ENCODE data around the gene ABCA5. TPM values are rescaled to one million over a fixed set of nuclear protein-coding genes. Genes with fewer than 3 reads are reported as not detected.
"Not testable (repeated sequence)": the region's sequence is repeated elsewhere in the genome, so short reads cannot be mapped to it uniquely, and the experiment has no call there.

ABCA5 gene
- total RNA-seq, 6 experiments from 2014 or later = 34.5 to 58.2 (median 46.7) TPM

GRCh38 chr17:69300222-69300621 is 26.7 kb downstream of the ABCA5 start:
- ATAC-seq = peak; percentile 45 to 88 (median 87)

DNA sequence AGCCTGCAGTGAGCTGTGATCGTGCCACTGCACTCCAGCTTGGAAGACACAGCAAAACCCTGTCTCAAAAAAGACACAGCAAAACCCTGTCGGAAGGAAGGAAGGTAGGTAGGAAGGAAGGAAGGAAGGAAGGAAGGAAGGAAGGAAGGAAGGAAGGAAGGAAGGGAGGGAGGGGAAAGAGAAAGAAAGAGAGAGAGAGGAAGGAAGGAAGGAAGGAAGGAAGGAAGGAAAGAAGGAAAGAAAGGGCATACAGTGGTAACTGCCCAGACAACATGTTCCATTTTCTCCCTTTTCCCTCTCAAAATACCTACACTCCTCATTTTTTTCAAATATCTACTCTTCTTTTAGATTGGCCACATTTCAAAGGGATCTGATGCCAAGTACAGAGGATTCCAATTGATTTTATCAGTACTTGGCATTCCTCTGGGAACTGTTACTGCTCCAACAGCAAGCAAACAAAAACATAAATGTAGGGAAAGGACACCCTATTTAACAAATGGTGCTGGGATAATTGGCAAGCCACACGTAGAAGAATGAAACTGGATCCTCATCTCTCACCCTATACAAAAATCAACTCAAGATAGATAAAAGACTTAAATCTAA is 28.7 kb downstream of the ABCA5 start:
- H3K9me3 ChIP-seq; H3K4me3 ChIP-seq; H3K27me3 ChIP-seq; intact Hi-C loops (cut with DNase I); DNase-seq: not testable (repeated sequence)
- peaks cover 0 to 17% (median 4%) of the 10 kb centered on the region in 4 donors for H3K36me3 ChIP-seq
- peak; percentile 49 to 80 (median 69) for ATAC-seq
- H3K27ac ChIP-seq = peak overlapping the region in 1 of 3 donors; percentile 50
- WGBS (ENCODE audit: insufficient coverage, low coverage, low lambda C conversion rate, missing lambda C conversion rate) = 76% methylated on average over 3 of the region's 3 CpGs
- peaks cover 0 to 12% (median 0%) of the 10 kb centered on the region in 4 donors for H3K4me1 ChIP-seq

More at GRCh38 chr17:69300222-69300621, 26.7 kb downstream of the ABCA5 start:
- H3K4me1 ChIP-seq = peaks cover 0 to 12% (median 0%) of the 10 kb centered on the region in 4 donors
- TF ChIP-seq POLR2A (IDR thresholded peaks at IDR 0.05) = no peak
- no peak for TF ChIP-seq CTCF (IDR thresholded peaks at IDR 0.05)
- WGBS (ENCODE audit: insufficient coverage, low coverage, low lambda C conversion rate, missing lambda C conversion rate) = 100% methylated on average over 1 of the region's 3 CpGs
- H3K4me3 ChIP-seq = no peak overlapping the region
- peak overlapping the region in 1 of 3 donors; percentile 25 for H3K27ac ChIP-seq
- H3K9me3 ChIP-seq = no peaks in the 10 kb centered on the region
- H3K36me3 ChIP-seq = peaks cover 0 to 12% (median 3%) of the 10 kb centered on the region in 4 donors
- intact Hi-C loops (cut with DNase I) = no loop called here
- DNase-seq = no peak
- no peaks in the 10 kb centered on the region for H3K27me3 ChIP-seq

GRCh38 chr17:69287168-69287567 is 39.8 kb downstream of the ABCA5 start:
- TF ChIP-seq CTCF (IDR thresholded peaks at IDR 0.05) (no peak), POLR2A (IDR thresholded peaks at IDR 0.05) (no peak)
- H3K4me3 ChIP-seq = no peak overlapping the region
- intact Hi-C loops (cut with DNase I) = no loop called here
- no peak for ATAC-seq
- peaks cover 0 to 60% (median 11%) of the 10 kb centered on the region in 4 donors for H3K36me3 ChIP-seq
- no peaks in the 10 kb centered on the region for H3K27me3 ChIP-seq
- WGBS (ENCODE audit: insufficient coverage, low coverage, low lambda C conversion rate, missing lambda C conversion rate) = 100% methylated on average over 1 of the region's 1 CpG
- no peaks in the 10 kb centered on the region for H3K4me1 ChIP-seq
- no peaks in the 10 kb centered on the region for H3K9me3 ChIP-seq
- H3K27ac ChIP-seq = no peak overlapping the region
- no peak for DNase-seq

DNA sequence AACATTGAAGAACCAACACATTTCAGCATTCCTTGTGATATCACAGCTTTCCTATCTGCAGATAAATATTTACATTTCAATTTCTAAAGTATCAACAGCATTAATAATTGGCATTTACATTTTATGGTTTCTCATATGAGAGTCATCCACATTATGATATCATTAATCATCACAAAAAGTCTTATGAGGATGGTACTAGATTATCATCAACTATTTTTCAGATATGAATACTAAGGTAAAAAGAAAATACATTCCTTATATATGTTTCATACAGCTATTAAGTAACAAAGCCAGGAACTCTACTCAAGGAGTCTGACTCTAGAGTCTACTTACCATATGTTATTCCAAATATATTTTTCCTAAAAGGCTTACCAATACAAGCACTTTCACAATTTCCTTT is 40.7 kb downstream of the ABCA5 start:
- TF ChIP-seq CTCF (IDR thresholded peaks at IDR 0.05) (no peak), POLR2A (IDR thresholded peaks at IDR 0.05) (no peak)

GRCh38 chr17:69284646-69285045 is 42.3 kb downstream of the ABCA5 start:
- Histone ChIP-seq H3K27ac (no peak overlapping the region), H3K27me3 (no peaks in the 10 kb centered on the region), H3K9me3 (no peaks in the 10 kb centered on the region), H3K36me3 (peaks cover 0 to 53% (median 11%) of the 10 kb centered on the region in 4 donors), H3K4me1 (no peaks in the 10 kb centered on the region), H3K4me3 (no peak overlapping the region)
- ATAC-seq (no peak), DNase-seq (no peak)
- 100% methylated on average over 2 of the region's 2 CpGs for WGBS (ENCODE audit: insufficient coverage, low coverage, low lambda C conversion rate, missing lambda C conversion rate)
- TF ChIP-seq POLR2A (IDR thresholded peaks at IDR 0.05) (no peak), CTCF (IDR thresholded peaks at IDR 0.05) (no peak)
- intact Hi-C loops (cut with DNase I) = no loop called here

More for the DNA sequence above, 40.7 kb downstream of the ABCA5 start:
- Histone ChIP-seq H3K36me3 (peaks cover 0 to 60% (median 11%) of the 10 kb centered on the region in 4 donors), H3K4me1 (no peaks in the 10 kb centered on the region), H3K27me3 (no peaks in the 10 kb centered on the region), H3K27ac (no peak overlapping the region), H3K4me3 (no peak overlapping the region), H3K9me3 (no peaks in the 10 kb centered on the region)
- ATAC-seq (no peak), DNase-seq (no peak)
- intact Hi-C loops (cut with DNase I) = no loop called here
